Kidney capillary endothelial cell (primary cell): ENCODE data around the gene DLEC1.

ENCODE experiments used
- DNase-seq: peaks from one replicate; pipeline ENCODE4 v3.0.0-alpha.2; 2018; ENCODE audit warnings: low spot score

The DLEC1 gene

DNA sequence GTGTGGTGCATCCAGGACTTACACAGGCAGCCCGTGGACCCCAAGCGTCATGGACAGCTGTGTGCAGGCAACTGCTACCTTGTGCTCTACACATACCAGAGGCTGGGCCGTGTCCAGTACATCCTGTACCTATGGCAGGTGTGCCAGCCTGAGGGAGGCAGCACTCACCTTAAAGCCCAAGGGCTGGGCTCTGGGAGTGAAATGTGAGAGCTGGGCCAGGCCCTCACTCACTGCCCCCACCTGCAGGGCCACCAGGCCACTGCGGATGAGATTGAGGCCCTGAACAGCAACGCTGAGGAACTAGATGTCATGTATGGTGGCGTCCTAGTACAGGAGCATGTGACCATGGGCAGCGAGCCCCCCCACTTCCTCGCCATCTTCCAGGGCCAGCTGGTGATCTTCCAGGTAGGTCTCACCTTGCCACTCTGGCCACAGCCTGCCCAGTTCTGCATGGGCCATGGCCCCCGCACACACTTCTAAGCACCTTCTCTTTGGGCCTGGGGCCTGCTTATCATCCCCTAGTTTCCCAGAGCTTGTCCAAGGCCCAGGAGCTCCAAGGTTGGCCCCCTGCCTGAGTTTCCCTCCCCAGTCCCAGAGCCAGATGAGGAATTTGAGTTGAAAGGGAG is 37.4 kb upstream of the DLEC1 start:
- no peak for DNase-seq

DNA sequence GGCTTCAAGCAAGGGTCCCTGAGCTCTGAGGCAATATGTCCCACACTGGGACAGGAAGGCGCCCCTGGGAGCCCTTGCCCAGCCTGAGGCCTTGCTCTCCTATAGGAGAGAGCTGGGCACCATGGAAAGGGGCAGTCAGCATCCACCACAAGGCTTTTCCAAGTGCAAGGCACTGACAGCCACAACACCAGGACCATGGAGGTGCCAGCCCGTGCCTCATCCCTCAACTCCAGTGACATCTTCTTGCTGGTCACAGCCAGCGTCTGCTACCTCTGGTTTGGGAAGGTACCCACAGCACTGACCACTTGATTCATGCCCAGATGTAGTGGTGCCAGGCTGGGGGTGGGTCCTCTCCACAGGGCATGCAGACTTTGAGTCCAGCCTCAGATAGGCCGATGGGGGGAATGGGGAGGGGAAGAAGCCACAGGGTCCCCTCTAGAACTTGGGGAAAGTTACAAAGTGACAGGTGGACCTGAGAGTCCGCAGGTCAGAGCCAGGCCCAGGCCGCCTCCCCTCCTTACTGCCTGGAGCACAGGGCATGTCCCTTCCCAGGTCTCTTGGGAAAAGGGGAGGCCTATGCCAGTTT is 36.6 kb upstream of the DLEC1 start:
- no peak for DNase-seq

DNA sequence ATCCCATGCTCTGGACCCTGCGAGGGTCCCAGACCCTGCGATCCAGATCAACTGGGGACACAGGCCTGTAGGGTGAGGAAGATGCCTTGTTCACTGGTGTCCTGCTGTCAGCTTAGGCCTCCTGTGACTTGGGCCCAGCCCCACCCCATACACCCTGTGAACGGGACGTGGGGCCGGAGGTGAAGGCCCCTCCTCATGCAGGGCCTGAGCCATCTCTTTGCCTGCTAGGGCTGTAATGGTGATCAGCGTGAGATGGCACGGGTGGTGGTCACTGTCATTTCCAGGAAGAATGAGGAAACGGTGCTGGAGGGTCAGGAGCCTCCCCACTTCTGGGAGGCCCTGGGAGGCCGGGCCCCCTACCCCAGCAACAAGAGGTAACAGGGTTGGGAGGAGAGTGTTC is 36.1 kb upstream of the DLEC1 start:
- no peak for DNase-seq

DNA sequence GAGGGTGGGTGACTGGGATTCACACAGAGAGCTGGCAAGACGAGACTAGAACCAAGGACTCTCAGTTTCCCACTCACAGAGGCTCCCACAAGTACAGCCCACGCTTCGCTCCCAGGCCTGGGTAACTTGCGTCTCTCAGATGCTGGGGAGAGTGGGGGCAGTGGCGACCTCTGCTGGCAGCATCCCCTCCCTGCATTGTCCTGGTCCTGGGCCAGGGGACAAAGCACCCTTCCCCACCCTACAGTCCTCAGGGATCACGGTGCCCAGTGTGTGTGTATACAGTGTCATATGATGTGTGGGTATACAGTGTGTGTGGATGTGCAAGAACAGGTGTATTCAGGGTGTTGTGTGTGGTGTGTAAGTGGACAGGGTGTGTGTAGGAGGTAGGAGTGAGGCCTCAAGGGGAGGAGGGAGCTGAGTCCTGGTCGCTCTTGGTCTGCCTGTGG is 35.6 kb upstream of the DLEC1 start:
- peak; percentile 36 for DNase-seq

DNA sequence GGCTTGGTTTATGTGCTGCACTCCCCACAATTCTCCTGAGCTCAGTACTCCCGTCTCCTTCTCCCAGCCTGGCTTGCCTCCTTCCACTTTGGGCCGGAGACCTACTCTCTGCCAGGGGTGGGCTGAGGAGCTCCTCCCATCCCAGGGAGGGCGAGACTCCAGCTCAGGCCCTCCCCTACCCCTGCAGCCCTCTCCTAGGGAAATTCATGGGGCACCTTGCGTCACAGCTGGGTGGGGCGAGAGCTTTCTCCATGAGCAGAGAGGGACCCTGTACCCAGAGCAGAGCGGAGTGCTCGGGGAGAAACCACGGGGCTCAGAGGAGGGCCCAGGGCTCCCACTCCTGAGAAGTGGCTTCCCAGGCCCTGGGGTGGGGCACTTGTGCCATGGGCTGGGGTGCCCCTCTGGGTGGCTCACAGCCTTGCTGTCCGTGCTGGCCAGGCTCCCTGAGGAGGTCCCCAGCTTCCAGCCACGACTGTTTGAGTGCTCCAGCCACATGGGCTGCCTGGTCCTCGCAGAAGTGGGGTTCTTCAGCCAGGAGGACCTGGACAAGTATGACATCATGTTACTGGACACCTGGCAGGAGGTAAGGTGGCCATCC is 35.1 kb upstream of the DLEC1 start:
- no peak for DNase-seq

DNA sequence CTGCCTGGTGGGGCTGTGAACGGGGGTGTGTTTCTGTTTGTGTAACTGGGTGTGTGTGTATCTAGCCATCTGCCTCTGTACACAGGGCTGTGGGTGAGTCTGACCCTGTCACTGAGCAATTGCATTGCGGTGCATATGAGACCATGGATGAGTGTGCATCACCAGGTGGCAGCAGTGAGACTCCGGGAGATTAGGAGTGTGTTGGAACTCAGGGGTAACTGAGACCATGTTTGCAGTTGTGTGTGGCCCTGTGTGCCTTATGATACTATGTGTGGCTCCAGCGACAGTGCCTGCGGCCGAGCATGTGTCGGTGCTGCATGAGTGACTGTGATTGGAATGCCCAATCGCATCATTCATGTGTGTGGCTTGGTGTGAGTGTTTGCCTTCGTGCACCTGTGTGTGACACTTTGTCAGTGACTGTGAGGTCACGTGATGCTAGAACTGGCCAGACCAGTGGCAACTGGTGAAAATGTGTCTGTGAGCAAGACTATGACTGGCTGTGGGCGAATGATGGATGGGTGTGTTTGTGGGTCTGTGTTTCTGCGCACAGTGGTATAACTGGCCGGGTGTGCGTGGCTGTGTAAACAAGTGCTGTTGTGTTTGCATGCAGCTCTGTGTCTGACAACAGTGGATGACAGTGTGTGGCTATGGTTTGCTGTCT is 34.5 kb upstream of the DLEC1 start:
- peak; percentile 38 for DNase-seq

DNA sequence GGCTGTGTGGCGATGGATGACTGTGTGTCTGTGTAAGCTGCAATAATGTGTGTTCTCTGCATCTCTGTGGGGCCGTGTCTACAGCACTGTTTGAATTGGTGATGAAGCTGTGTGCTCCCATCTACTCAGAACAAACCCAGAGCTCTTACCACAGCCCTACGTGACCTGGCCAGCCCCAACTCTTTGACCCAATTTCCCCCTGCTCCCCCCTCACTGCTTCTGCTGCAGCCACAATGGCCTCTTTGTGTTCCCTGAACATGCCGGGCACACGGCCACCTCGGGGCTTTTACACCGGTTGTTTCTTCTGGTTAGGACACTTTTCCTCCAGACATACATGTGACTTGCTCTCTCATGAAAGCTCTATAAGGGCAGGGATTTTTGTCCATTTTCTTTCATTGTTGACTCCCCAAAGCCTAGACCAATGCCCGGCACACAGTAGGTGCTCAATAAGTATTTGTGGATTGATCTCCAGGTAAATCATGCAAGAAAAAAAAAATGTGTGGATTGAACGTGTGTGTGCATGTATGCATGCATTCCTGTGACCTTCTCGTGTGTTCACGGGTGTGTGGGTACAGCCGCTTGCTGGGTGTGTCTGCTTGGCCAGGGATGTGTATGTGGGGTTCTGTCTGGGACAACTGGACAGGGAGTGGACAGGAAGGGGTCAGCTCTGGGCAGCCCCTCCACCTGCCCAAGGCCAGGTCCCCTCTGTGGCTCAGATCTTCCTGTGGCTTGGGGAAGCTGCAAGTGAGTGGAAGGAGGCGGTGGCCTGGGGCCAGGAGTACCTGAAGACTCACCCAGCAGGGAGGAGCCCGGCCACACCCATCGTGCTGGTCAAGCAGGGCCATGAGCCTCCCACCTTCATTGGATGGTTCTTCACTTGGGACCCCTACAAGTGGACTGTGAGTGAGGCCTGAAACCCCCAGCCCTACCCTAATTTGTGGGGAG is 33.7 kb upstream of the DLEC1 start:
- no peak for DNase-seq

DNA sequence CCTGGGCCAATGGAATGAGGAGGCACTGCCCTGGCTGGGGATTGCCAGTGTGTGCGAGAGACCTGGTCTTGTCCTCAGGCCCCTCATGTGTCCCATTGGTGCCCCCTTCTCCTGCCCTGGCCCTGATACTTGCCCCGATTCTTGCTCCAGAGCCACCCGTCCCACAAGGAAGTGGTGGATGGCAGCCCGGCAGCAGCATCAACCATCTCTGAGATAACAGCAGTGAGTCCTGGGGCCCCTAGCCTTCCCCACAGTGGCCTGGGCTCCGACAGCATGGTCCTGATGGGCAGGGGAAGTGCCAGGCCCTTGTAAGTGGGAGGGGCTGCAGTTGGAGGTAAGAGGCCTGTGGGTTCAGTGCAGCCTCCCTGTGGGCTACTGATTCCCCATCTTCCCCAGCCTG is 33.0 kb upstream of the DLEC1 start:
- no peak for DNase-seq

DNA sequence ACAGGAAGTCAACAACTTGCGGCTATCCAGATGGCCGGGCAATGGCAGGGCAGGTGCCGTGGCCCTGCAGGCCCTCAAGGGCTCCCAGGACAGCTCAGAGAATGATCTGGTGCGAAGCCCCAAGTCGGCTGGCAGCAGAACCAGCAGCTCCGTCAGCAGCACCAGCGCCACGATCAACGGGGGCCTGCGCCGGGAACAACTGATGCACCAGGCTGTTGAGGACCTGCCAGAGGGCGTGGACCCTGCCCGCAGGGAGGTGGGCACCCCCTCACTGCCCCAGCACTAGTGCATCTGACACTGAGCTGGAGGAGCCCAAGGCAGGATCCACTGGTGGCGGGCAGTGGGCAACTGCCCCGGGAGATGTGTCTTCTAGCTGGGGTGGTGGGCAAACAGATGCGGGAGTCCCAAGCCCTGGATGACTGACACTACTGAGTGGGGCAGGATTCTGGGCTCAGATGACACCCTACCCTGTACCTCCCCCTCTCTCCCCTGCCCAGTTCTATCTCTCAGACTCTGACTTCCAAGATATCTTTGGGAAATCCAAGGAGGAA is 32.5 kb upstream of the DLEC1 start:
- DNase-seq = no peak

DNA sequence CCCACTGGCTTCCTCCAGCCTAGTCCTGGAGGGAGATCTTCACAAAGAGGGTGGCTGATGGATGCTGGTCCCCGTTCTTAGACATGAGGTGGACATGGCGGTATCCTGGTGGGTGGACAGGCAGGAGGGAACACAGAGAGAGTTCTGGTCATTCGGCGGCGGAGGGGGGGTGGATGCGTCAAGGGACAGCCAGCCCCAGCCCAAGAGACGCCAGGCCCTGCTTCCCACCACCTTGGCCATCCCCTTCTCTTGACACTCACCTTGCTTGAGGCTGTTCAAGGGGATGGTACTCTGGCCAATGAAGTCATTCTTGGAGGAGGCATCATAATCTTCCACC is 31.3 kb upstream of the DLEC1 start:
- DNase-seq = no peak

DNA sequence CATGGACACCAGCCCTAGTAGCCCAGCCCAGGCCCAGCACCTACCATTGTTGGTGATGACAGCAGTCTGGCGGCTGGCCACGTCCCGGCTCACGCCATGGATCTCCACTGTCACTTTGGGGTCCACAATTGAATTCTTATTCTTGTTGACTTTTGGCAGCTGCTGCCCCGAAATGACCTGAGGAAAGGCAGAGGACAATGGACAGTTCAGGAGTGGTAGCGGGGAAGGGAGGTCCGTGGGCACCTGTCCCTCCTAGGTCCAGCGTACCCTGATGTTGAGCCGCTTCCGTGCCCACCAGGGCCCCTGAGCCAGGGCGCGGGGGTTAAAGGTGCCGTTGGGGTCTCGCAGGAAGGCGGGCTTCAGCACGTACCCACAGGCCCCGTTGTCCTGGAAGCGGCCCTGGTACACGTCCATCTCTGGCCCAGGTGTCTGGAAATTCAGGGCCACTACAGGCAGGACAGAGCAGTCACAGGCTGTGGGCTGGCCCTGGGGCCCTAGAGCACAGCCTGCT is 30.8 kb upstream of the DLEC1 start:
- no peak for DNase-seq

DNA sequence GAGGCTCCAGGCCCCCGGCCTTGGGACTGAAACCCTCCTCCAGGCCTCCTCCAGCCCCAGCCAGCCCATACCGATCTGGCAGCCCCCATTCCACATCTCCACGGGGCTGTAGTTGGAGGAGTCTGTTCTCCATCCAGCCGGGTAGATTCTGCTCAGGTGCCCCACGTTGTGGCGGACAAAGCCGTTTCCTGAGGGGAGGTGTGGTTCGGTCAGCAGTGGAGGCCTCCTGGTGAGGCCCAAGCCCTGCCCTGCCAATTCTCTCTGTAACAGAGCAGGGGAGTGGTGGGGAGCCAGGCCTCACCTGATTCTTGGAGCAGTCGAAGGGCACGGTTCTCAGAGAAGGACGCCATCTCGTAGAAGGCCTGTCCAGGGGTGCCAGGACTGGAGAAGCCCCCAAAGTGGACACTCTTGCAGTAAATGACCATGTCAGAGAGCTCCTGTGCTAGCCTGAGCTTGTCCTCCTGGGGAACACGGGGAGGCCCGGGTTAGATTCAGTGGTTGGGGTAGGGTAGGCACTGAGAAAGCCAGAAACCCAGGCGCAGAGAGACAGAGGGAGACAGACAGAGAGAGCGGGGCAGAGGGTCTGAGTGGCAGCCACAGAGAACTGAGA is 29.9 kb upstream of the DLEC1 start:
- DNase-seq = no peak

DNA sequence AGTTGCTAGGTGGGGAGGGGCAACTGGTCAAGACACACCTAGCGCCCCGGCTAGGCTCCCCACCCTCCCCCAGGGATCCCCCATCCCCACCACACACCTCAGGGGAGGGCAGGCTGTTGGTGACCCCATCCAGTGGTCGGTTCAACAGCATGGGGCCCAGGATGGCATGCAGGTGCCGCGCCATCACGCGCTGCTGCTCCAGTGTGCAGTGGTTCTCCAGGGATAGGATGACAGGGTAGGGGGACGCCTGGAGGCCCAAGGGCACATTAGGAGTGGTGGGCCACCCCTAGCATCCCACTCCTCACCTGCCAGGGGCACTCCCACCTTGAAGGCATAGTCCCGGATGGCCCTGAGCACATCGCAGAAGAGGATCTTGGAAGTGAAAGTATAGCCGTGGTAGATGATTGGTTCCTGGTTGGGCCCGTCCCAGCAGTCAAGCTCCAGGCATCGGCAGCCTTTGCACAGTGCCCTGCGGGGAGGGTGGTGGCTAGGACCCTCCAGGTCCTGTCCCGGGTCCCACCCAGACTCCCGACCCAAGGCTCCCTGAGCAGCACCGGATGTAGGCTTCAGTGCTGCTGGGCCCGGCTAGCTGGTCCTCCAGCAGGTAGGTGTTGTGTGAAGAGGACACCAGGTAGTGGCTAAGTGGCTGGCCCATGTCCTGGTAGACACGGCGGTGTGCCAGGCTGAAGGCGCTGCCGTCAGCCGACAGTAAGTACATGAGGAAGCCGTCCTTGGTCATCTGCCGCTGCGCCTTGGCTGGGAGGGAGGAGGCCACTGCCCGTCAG is 29.0 kb upstream of the DLEC1 start:
- no peak for DNase-seq

DNA sequence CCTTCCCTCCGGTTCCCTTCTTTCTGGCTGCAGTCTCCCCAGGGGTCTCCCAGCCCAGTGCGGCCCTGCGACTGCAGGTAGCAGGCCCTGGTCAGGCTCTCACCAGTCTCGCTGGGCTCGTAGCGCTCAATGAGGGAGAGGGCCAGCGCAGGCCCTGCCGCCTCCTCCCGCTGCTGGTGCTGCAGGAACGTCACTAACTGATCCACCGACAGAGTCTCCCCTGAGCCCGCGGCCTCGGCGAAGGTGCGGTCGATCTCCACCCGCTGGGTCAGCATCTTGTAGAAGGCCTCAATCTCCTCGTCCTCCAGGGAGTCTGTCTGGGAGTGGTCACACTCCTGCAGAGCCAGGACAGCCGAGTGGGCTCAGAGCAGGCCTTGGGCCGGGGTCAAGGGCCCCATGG is 27.9 kb upstream of the DLEC1 start:
- no peak for DNase-seq

DNA sequence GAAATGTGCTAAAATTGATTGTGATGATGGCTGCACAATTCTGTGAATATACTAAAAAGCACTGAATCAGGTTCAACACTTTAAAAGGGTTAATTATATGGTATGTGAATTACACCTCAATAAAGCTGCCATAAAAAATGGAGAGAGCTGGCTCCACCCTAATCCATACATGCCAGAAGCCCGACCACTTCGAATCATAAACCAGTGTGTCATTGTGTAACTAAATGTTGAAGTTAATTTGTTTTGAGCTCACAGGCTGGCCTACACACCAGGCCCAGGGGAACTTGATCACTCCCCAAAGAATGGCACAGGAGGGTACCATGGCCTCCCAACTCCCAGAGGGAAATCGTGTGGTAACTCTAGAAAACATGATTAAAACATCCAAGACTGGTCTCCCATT is 23.5 kb upstream of the DLEC1 start:
- no peak for DNase-seq

DNA sequence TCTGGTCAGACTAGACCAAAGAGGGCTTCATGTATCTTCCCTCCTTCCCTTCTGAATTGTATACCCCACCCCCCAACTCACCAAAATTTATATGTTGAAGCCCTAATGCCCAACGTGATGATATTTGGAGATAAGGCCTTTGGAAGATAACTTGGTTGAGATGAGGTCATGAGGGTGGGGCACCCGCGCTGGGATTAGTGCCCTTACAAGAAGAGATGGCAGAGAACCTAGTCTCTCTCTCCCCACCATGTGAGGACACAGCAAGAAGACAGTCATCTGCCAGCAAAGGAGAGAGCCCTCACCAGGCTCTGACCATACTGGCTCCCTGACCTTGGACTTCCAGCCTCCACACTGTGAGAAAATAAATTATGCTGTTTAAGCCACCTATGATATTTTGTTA is 23.0 kb upstream of the DLEC1 start:
- DNase-seq = no peak

DNA sequence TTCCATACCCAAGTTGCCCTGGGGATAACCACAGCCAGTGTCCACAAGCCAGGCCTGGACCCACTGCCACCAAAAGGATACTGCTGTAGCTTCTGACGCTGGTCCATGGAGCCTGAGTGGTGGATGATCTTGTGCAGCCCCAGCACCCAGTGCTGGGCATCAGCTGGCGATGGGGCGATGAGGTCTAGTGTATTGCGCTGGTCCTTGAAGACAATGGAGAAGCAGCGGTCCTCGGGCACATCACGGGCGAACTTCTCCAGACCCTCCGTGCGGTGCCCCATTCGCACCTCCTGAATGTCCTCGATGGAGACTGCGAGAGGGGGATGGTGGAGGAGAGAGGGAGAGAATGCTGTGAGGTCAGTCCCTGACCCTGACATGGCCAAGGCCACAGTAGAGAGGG is 22.6 kb upstream of the DLEC1 start:
- no peak for DNase-seq

DNA sequence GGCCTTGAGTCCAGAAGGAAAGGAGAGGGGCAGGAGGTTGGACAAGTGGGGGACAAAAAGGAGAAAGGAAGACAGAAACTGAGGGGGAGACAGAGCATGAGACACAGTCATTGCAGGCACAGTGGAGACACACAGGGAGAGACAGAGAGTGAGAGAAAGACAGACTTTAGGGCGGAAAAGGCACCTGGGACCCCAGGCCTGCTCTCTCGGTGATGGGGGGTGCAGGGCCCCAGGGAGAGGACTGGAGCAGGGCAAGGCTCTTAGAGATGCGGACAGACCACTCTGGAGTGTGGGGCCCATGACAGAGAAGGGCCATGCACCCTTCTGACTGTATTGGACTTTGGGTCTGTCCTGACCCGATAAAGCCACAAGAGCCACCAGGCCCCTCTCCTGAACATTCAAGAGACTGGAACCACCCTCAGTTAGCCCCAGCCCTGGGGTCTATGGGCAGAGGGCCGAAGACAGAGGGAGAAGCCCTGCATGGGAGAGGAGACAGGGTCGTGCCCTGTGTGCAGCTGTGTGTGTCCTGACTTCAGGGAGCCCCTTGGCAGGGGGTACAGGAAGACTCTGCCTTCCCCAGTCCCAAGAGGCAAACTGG is 22.1 kb upstream of the DLEC1 start:
- no peak for DNase-seq

DNA sequence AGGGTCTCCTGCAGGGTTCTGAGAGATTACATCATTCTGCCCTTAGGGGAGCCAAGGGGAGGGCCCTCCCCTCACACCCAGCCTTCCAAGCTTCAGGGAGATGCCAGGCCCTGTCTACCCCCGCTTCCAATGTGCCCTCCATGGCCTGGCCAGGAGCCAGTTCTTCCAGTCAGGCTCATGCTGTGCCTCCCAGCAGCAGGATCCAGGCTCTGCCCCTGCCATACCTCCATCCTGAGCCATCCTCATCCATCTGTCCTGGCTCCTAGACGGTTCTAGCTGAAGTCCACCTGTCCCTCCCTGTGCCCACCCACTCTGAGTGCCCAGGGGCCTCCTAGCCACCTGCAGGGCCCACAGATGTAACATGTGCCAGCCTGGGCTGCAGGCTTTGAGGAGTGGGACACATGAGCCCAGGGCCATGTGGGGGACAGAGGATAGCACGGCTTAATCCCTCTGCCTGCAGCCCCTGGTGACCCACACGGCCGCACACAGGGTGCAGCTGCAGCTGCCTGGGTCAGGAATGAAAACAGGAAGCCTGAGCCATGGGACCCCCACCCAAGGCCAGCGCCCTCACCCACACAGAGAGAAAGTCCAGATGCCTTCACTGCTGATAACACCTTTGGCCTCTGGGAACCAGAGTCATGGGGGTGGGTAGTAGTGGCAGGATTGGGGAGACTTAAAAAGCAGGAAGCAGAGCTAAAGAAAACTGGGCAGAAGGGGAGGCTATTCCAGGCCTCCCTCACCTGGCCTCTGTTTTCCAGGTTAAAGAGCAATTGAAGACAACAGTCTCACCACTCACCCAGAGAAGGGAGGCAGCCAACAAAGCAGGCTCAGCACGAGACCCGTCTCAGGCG is 21.3 kb upstream of the DLEC1 start:
- no peak for DNase-seq
